Body of pancreas (tissue), 4 donors: ENCODE data around the gene PPP1R37. TPM values are rescaled to one million over a fixed set of nuclear protein-coding genes. Genes with fewer than 3 reads are reported as not detected.

Source experiments
- ATAC-seq: fragments of 150-250 bp; one replicate; pipeline ENCODE4 v1.9.1; 2016
- DNase-seq, 4 donors: peaks; one replicate each; pipeline ENCODE4 v3.0.0-alpha.2; 2019
- H3K27ac ChIP-seq, 4 donors: fragments of 200-600 bp; sonication (generic); 1 replicate in 3 of 4; 2 replicates in 1 of 4; pipeline versions ENCODE4 v1.5.1 to v1.6.1; 2016 to 2019; ENCODE audit warnings: mild to moderate bottlenecking in 1 of 4, mixed read lengths in 1 of 4, moderate library complexity in 1 of 4
- H3K27me3 ChIP-seq, 2 donors: fragments of 200-600 bp; sonication (generic); one replicate each; pipeline ENCODE4 v1.6.0; 2016; ENCODE audit warnings: mild to moderate bottlenecking in 1 of 2
- H3K36me3 ChIP-seq, 2 donors: fragments of 200-600 bp; sonication (generic); replicated peaks in 1 of 2; 2 replicates each; pipeline ENCODE4 v1.5.1; 2016; ENCODE audit warnings: low read depth in 2 of 2; ENCODE audit not compliant: insufficient read depth in 1 of 2
- H3K4me1 ChIP-seq: fragments of 200-600 bp; sonication (generic); one replicate; pipeline ENCODE4 v1.6.0; 2016
- H3K4me3 ChIP-seq, 2 donors: fragments of 200-600 bp; sonication (generic); 1 replicate in 1 of 2; 2 replicates in 1 of 2; pipeline ENCODE4 v1.5.1; 2016 to 2019
- H3K9me3 ChIP-seq, 3 donors: fragments of 200-600 bp; sonication (generic); 1 replicate in 2 of 3; 2 replicates in 1 of 3; pipeline ENCODE4 v1.5.1; 2016
- CTCF ChIP-seq, 7 experiments: fragments of 450-650 bp in 4 of 7; fragments of 200-600 bp in 3 of 7; sonication (generic) in 3 of 7; IDR thresholded peaks; one replicate each; pipeline ENCODE4 v1.5.1; 2016 to 2019; ENCODE audit warnings: antibody characterized with exemption in 7 of 7
- POLR2A ChIP-seq, 3 donors: fragments of 450-650 bp; IDR thresholded peaks; one replicate each; pipeline ENCODE4 v1.6.1; 2016; ENCODE audit warnings: antibody characterized with exemption in 3 of 3, mild to moderate bottlenecking in 2 of 3
- WGBS, 2 donors: methylation state at CpG; one replicate each; pipeline ENCODE4 v1.1.5; 2017; 5-methylcytosine and 5-hydroxymethylcytosine counted together
- intact Hi-C: fragments of 100-400 bp; cut with DNase I; formaldehyde crosslinking; loops from one replicate; pipeline ENCODE4 v1.15.1; 2023
- total RNA-seq, 2 donors: library from RNA; depleted of rRNA; stranded (reverse); fragments of >200 nt; gene quantifications; one replicate each; pipeline ENCODE4 v1.1.0, GENCODE V29; 2016

PPP1R37 gene
- total RNA-seq, 2 donors from 2014 or later: 16.6 to 49.8 TPM

- ATAC-seq: no peak
- intact Hi-C loops: no loop called here
- no peaks in the 10 kb centered on the region for H3K27me3 ChIP-seq
- no peaks in the 10 kb centered on the region for H3K9me3 ChIP-seq
- H3K4me1 ChIP-seq: peaks cover 26% of the 10 kb centered on the region
- TF ChIP-seq CTCF (IDR thresholded peaks at IDR 0.05) (no peak), POLR2A (IDR thresholded peaks at IDR 0.05) (no peak)
- WGBS, 2 donors: 89 to 94% methylated on average over 7 to 11 of the region's 11 CpGs
- no peaks in the 10 kb centered on the region for H3K36me3 ChIP-seq
- H3K27ac ChIP-seq: no peak overlapping the region
- no peak overlapping the region for H3K4me3 ChIP-seq
- DNase-seq: no peak
Observed at GRCh38 chr19:45112111-45112827, 19.3 kb downstream of the PPP1R37 start.

GRCh38 chr19:45113628-45114027 is 20.6 kb downstream of the PPP1R37 start:
- Histone ChIP-seq H3K4me3 (no peak overlapping the region), H3K36me3 (no peaks in the 10 kb centered on the region), H3K9me3 (no peaks in the 10 kb centered on the region), H3K27me3 (no peaks in the 10 kb centered on the region), H3K27ac (no peak overlapping the region), H3K4me1 (peaks cover 39% of the 10 kb centered on the region)
- peak; percentile 36 for ATAC-seq
- DNase-seq: peak in 3 of 4 donors; percentile 48 to 54 (median 50)
- TF ChIP-seq CTCF (IDR thresholded peaks at IDR 0.05) (no peak), POLR2A (IDR thresholded peaks at IDR 0.05) (no peak)
- WGBS, 2 donors: 10 to 23% methylated on average over 7 to 9 of the region's 9 CpGs
- intact Hi-C loops: no loop called here

- WGBS, 2 donors: 63 to 77% methylated on average over 1 to 4 of the region's 4 CpGs
- Histone ChIP-seq H3K4me3 (no peak overlapping the region), H3K9me3 (no peaks in the 10 kb centered on the region), H3K27me3 (no peaks in the 10 kb centered on the region), H3K27ac (no peak overlapping the region), H3K36me3 (no peaks in the 10 kb centered on the region), H3K4me1 (peaks cover 42% of the 10 kb centered on the region)
- intact Hi-C loops: no loop called here
- DNase-seq: no peak
- TF ChIP-seq POLR2A (IDR thresholded peaks at IDR 0.05) (no peak), CTCF (IDR thresholded peaks at IDR 0.05) (no peak)
- ATAC-seq: no peak
Observed at GRCh38 chr19:45114116-45114515, 21.1 kb downstream of the PPP1R37 start.

GRCh38 chr19:45115809-45116615 is 23.0 kb downstream of the PPP1R37 start:
- H3K4me1 ChIP-seq: peaks cover 42% of the 10 kb centered on the region
- H3K4me3 ChIP-seq: no peak overlapping the region
- no peak overlapping the region for H3K27ac ChIP-seq
- intact Hi-C loops: no loop called here
- no peaks in the 10 kb centered on the region for H3K27me3 ChIP-seq
- WGBS, 2 donors: 89 to 93% methylated on average over 15 to 20 of the region's 21 CpGs
- H3K36me3 ChIP-seq: no peaks in the 10 kb centered on the region
- ATAC-seq (no peak), DNase-seq (no peak)
- H3K9me3 ChIP-seq: no peaks in the 10 kb centered on the region
- TF ChIP-seq POLR2A (IDR thresholded peaks at IDR 0.05): no peak
- no peak for TF ChIP-seq CTCF (IDR thresholded peaks at IDR 0.05)
